NCI-H748 (cell line): ENCODE measurements around the gene GHRH.

Experiments used
- DNase-seq: peaks from one replicate; lab custom pipeline; 2025; ENCODE audit not compliant: unreplicated experiment; lab: John Stamatoyannopoulos, UW

GHRH gene

GRCh38 chr20:37291724-37292126, 30.1 kb upstream of the GHRH start:
- DNase-seq = no peak

GRCh38 chr20:37290158-37290810, 28.7 kb upstream of the GHRH start:
- DNase-seq = no peak

- no peak for DNase-seq
Measured at GRCh38 chr20:37288091-37288490, 26.5 kb upstream of the GHRH start.

GRCh38 chr20:37285664-37286374, 24.2 kb upstream of the GHRH start:
- DNase-seq = no peak

GRCh38 chr20:37284691-37285161, 23.1 kb upstream of the GHRH start:
- no peak for DNase-seq

- DNase-seq = no peak
Measured at GRCh38 chr20:37283530-37284195, 22.0 kb upstream of the GHRH start.

- DNase-seq = no peak
Measured at GRCh38 chr20:37282556-37282955, 20.9 kb upstream of the GHRH start.

GRCh38 chr20:37280403-37280802, 18.8 kb upstream of the GHRH start:
- DNase-seq = peak; percentile 13

- DNase-seq = no peak
Measured at GRCh38 chr20:37279820-37280219, 18.2 kb upstream of the GHRH start.

- DNase-seq = no peak
Measured at GRCh38 chr20:37278966-37279590, 17.5 kb upstream of the GHRH start.

- no peak for DNase-seq
Measured at GRCh38 chr20:37277253-37277593, 15.6 kb upstream of the GHRH start.

GRCh38 chr20:37276494-37277252, 15.1 kb upstream of the GHRH start:
- DNase-seq = peak; percentile 28

GRCh38 chr20:37274851-37275524, 13.4 kb upstream of the GHRH start:
- no peak for DNase-seq

- DNase-seq = no peak
Measured at GRCh38 chr20:37273988-37274387, 12.4 kb upstream of the GHRH start.

- no peak for DNase-seq
Measured at GRCh38 chr20:37271421-37271768, 9.8 kb upstream of the GHRH start.

GRCh38 chr20:37270576-37271420, 9.2 kb upstream of the GHRH start:
- DNase-seq = no peak

GRCh38 chr20:37267667-37268313, 6.2 kb upstream of the GHRH start:
- DNase-seq = no peak

GRCh38 chr20:37266940-37267666, 5.5 kb upstream of the GHRH start:
- no peak for DNase-seq

GRCh38 chr20:37265152-37265551, 3.5 kb upstream of the GHRH start:
- no peak for DNase-seq
